Measurements from ENCODE around the gene IL10RB. TPM values are rescaled to one million over a fixed set of nuclear protein-coding genes. Genes with fewer than 3 reads are reported as not detected.

IL10RB gene
- total RNA-seq, 1 donor from 2014 or later, result 31.7 TPM

DNA sequence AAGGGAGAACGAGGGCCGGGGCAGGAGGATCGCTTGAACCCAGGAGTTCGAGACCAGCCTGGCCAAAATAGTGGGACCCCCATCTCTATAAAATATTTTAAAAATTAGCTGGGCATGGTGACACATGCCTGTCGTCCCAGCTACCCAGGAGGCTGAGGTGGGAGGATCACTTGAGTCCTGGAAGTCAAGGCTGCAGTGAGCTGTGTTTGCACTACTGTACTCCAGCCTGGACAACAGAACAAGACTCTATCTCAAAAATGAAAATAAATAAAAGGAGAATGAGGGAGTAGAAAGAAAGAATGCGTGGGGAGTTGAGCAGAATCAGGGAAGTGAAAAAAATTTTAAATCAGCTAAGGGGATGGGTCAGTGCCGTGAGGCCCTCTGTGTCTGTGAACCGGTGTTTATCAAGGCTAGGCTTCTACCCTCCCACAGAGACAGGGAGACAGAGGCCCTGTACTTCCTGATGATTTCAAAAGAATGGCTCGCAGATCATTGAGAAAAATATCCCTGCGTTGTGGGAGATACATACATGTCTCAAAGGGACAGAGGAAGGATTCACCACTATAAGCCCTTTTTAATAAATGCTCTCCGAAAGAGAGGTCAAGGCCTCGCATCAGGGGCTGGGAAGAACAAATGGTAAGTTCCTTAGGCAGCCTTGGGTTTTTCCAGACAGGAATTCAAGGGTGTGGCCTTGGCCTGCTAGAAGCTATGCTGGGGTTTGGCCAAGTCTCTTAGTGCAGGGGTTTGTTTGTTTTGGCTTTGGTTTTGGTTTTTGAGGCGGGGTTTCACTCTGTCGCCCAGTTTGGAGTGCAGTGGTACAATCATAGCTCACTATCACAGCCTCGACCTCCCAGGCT lies 20.7 kb downstream of the IL10RB start:
- Histone ChIP-seq H3K9me3 (no peaks in the 10 kb centered on the region), H3K4me3 (no peak overlapping the region), H3K4me1 (peaks cover 17% of the 10 kb centered on the region), H3K36me3 (peaks cover 0 to 32% of the 10 kb centered on the region in 2 donors), H3K27ac (peak overlapping the region; percentile 67), H3K27me3 (no peaks in the 10 kb centered on the region)
- intact Hi-C loops (cut with DNase I), result no loop called here
- no peak for DNase-seq (ENCODE audit: extremely low spot score in 2 of 2)
- TF ChIP-seq CTCF (IDR thresholded peaks at IDR 0.05) (no peak), POLR2AphosphoS5 (IDR thresholded peaks at IDR 0.05; ENCODE audit: insufficient read depth in 1 of 2, low read depth in 1 of 2) (peak in 1 of 2 donors; percentile 52), POLR2A (IDR thresholded peaks at IDR 0.05) (no peak)

DNA sequence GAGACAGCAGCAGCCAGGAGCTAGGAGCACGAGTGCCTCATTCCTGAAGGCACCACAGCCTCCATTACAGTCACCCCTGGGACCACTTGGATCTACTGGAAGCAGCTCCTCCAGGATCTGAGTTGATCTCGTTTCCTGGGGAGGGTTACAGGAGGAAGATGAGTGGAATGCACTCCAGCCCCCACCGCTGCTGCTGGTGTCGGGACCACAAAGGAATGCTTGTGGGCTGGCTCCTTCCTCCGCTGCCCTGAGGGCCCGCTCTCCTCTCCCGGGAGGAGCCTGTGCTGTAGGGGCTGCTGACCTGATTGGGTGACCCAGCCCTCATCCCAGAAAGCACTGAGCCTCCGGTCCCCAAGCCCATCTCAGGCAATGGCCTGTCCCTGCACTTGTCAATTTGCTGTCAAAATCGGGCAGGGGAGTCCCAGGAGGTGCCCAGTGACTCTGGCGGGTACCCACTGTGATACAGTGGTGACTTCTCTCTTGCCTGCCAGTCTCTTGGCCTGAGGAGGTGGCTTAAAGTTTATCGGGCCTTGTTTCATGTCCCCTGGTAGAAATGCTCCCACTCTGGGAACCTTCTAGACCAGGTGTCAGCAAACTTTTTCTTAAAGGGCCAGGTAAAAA lies 23.1 kb downstream of the IL10RB start:
- Histone ChIP-seq H3K27ac (no peak overlapping the region), H3K4me1 (peaks cover 17% of the 10 kb centered on the region), H3K36me3 (peaks cover 0 to 16% of the 10 kb centered on the region in 2 donors), H3K27me3 (no peaks in the 10 kb centered on the region), H3K9me3 (no peaks in the 10 kb centered on the region), H3K4me3 (no peak overlapping the region)
- TF ChIP-seq POLR2A (IDR thresholded peaks at IDR 0.05) (no peak), CTCF (IDR thresholded peaks at IDR 0.05) (no peak), POLR2AphosphoS5 (IDR thresholded peaks at IDR 0.05; ENCODE audit: insufficient read depth in 1 of 2, low read depth in 1 of 2) (no peak)
- DNase-seq (ENCODE audit: extremely low spot score in 2 of 2), result no peak
- intact Hi-C loops (cut with DNase I), result no loop called here

- TF ChIP-seq POLR2AphosphoS5 (IDR thresholded peaks at IDR 0.05; ENCODE audit: insufficient read depth in 1 of 2, low read depth in 1 of 2) (no peak), POLR2A (IDR thresholded peaks at IDR 0.05) (no peak), CTCF (IDR thresholded peaks at IDR 0.05) (no peak)
- no peaks in the 10 kb centered on the region for H3K9me3 ChIP-seq
- no peak overlapping the region for H3K4me3 ChIP-seq
- H3K27me3 ChIP-seq, result no peaks in the 10 kb centered on the region
- no peak overlapping the region for H3K27ac ChIP-seq
- H3K4me1 ChIP-seq, result peaks cover 17% of the 10 kb centered on the region
- DNase-seq (ENCODE audit: extremely low spot score in 2 of 2), result no peak
- intact Hi-C loops (cut with DNase I), result no loop called here
- peaks cover 0 to 16% of the 10 kb centered on the region in 2 donors for H3K36me3 ChIP-seq
Measured at GRCh38 chr21:33290441-33290840, 24.3 kb downstream of the IL10RB start.

DNA sequence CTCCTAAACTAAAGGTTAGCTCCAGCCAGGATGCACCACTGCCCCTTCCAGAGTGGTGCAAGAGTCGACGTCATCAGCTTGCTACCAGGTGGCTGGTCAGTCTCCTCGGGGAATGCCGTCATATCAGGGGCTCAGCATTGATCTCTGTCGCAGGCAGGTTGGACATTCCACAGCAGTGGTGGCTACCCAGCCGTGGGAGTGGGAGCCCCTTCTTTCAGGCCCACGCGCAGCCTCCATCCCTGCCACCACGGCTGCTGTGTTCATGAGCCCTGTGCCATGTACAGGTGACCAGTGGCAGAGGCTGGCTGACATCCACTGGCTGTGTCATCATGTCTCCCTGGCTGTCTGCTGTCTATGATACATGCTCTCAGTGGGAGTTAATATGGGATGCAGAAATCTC lies 25.5 kb downstream of the IL10RB start:
- H3K27ac ChIP-seq, result no peak overlapping the region
- H3K4me1 ChIP-seq, result peaks cover 8% of the 10 kb centered on the region
- intact Hi-C loops (cut with DNase I), result no loop called here
- no peak for DNase-seq (ENCODE audit: extremely low spot score in 2 of 2)
- TF ChIP-seq POLR2AphosphoS5 (IDR thresholded peaks at IDR 0.05; ENCODE audit: insufficient read depth in 1 of 2, low read depth in 1 of 2) (no peak), CTCF (IDR thresholded peaks at IDR 0.05) (no peak), POLR2A (IDR thresholded peaks at IDR 0.05) (no peak)
- H3K9me3 ChIP-seq, result no peaks in the 10 kb centered on the region
- peaks cover 0 to 22% of the 10 kb centered on the region in 2 donors for H3K36me3 ChIP-seq
- no peak overlapping the region for H3K4me3 ChIP-seq
- H3K27me3 ChIP-seq, result no peaks in the 10 kb centered on the region

- Histone ChIP-seq H3K4me3 (no peak overlapping the region), H3K27me3 (no peaks in the 10 kb centered on the region), H3K36me3 (peaks cover 0 to 23% of the 10 kb centered on the region in 2 donors), H3K4me1 (no peaks in the 10 kb centered on the region), H3K9me3 (no peaks in the 10 kb centered on the region), H3K27ac (no peak overlapping the region)
- TF ChIP-seq CTCF (IDR thresholded peaks at IDR 0.05) (no peak), POLR2AphosphoS5 (IDR thresholded peaks at IDR 0.05; ENCODE audit: insufficient read depth in 1 of 2, low read depth in 1 of 2) (no peak), POLR2A (IDR thresholded peaks at IDR 0.05) (no peak)
- DNase-seq (ENCODE audit: extremely low spot score in 2 of 2), result no peak
- intact Hi-C loops (cut with DNase I), result no loop called here
Measured at GRCh38 chr21:33292724-33293123, 26.6 kb downstream of the IL10RB start.

Measured in vagina (tissue), 2 donors.